NB4 (cell line): ENCODE data around the gene ELAVL3.

ENCODE experiments used
- MAX ChIP-seq: IDR thresholded peaks from 2 replicates; pipeline ENCODE4 v1.6.1; 2011; ENCODE audit warnings: low read depth, low read length
- MYC ChIP-seq: IDR thresholded peaks from 2 replicates; pipeline ENCODE4 v1.6.1; 2011; ENCODE audit warnings: low read depth, low read length
- POLR2A ChIP-seq: IDR thresholded peaks from 2 replicates; pipeline ENCODE4 v1.6.1; 2011; ENCODE audit warnings: mild to moderate bottlenecking; ENCODE audit not compliant: insufficient read length; ENCODE audit errors: extremely low read depth
- TF ChIP-seq, protein P1 (sequence below): IDR thresholded peaks from one replicate; pipeline ENCODE4 v1.5.1; 2012; ENCODE audit warnings: low read depth, low read length

- TF ChIP-seq MAX (no peak), POLR2A (no peak), MYC (no peak)
- TF ChIP-seq, protein P1, sequence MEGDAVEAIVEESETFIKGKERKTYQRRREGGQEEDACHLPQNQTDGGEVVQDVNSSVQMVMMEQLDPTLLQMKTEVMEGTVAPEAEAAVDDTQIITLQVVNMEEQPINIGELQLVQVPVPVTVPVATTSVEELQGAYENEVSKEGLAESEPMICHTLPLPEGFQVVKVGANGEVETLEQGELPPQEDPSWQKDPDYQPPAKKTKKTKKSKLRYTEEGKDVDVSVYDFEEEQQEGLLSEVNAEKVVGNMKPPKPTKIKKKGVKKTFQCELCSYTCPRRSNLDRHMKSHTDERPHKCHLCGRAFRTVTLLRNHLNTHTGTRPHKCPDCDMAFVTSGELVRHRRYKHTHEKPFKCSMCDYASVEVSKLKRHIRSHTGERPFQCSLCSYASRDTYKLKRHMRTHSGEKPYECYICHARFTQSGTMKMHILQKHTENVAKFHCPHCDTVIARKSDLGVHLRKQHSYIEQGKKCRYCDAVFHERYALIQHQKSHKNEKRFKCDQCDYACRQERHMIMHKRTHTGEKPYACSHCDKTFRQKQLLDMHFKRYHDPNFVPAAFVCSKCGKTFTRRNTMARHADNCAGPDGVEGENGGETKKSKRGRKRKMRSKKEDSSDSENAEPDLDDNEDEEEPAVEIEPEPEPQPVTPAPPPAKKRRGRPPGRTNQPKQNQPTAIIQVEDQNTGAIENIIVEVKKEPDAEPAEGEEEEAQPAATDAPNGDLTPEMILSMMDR = no peak
These were observed 38.3 kb upstream of the ELAVL3 start for GRCh38 chr19:11519138-11519537.
